Activated CD4-positive, alpha-beta T cell treated with anti-CD3 and anti-CD28 coated beads, Interleukin-2, Interleukin-6, amounts not matched to agents 100 ng/mL and 50 ng/mL, durations not matched to agents 16 hours and 8 hours (primary cell): ENCODE data around the gene DIS3L2.

Experiments used
- DNase-seq: peaks from one replicate; pipeline ENCODE4 v3.0.0-alpha.2; 2020

Gene DIS3L2

DNA sequence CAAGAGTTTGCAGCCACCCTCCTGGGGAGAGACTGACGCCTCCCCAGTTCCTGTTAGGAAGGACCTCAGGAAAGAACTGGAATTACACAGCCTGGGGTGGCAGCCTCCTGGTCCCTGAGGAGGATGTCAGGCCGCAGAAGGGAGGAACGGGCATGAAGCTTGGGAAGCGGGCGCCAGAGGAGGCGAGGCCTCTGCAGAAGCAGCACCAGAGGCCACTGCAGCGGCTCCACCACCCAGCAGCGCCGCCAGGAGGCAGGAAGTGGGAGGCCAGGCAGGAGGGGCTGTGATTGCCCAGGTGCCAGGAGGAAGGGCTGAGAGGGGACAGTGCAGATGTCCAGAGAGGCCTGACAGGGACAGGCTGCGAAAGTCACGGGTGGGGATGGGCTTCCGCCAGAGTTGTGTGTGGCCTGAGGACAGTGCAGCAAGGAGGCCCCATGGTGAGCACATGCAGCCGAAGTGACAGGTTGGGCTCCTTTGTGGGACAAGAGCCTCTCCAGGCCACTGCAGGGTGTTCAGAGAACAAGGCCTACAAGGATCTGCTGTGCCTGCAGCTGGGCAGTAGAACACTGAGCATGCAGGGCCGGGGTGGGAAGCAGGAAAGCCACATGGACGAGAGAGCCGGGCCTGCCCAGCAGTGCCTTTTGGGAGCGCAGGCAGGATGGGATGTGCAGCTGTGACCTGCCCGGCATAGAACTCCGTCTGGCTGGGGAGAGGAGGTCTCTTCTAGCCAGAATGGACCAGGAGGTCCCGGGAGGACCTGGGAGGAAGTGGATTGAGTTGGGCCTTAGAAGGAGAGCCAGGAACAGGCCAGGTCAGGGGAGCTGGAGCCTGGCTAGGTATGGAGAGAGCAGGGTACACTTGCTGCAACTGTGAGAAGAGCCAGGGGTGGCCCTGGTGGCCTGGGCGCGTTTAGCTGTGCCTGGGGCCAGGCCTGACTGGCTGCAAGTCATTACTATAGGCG lies 377.9 kb downstream of the DIS3L2 start:
- DNase-seq: no peak

DNA sequence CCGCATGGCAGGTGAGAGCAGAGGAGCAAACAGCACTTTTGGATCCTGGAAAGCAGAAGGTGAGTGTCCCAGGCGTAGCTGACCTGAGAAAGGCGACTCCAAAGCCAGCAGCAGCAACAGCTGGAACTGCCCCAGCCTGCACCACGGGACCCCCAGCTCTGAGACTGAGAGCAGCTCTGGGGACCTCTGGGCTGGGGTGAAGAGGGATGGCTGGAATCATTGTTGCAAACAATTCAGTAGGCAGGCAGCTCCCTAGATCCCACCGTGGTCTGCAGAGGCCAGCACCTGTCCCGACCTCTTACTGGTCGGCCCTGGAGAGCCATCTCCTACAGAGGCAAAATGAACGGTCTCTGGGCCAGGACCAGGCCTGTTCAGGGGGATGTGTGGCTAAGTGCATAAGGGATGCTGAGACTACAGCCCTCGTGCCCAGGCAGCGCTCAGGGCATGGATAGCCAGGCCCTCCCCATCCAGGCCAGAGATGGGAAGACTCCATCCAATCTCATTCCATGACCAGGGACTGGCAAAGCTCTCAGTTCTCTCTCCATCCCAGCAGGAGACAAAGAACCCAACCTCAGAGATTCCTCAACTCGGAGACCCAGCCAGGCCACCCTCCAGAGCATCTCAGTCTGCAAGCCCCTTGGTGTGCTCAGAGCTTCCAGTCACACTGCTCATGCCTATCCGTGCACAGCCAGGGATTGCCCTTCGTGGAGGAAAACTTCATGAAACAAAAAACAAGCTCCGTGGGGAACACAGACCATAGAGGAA lies 378.8 kb downstream of the DIS3L2 start:
- DNase-seq: no peak

- DNase-seq: no peak
Observed at GRCh38 chr2:232341061-232341738, 379.7 kb downstream of the DIS3L2 start.

DNA sequence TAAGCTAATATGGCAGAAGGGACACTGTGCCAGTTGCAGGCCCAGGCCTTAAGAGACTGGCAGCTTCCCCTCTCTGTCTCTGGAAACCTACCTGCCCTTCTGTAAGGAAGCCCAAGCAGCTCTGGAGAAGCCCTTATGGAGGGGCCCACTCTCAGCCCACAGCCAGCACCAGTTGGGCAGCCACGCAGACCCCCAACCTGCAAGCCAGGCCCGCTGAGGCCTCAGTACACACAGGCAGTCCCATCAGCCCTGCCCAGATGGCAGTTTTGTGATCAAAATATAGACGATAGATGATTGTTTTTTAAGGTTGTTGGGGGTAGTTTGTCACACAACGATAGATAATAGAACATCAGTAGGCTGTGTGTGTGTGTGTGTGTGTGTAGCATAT lies 380.2 kb downstream of the DIS3L2 start:
- no peak for DNase-seq

DNA sequence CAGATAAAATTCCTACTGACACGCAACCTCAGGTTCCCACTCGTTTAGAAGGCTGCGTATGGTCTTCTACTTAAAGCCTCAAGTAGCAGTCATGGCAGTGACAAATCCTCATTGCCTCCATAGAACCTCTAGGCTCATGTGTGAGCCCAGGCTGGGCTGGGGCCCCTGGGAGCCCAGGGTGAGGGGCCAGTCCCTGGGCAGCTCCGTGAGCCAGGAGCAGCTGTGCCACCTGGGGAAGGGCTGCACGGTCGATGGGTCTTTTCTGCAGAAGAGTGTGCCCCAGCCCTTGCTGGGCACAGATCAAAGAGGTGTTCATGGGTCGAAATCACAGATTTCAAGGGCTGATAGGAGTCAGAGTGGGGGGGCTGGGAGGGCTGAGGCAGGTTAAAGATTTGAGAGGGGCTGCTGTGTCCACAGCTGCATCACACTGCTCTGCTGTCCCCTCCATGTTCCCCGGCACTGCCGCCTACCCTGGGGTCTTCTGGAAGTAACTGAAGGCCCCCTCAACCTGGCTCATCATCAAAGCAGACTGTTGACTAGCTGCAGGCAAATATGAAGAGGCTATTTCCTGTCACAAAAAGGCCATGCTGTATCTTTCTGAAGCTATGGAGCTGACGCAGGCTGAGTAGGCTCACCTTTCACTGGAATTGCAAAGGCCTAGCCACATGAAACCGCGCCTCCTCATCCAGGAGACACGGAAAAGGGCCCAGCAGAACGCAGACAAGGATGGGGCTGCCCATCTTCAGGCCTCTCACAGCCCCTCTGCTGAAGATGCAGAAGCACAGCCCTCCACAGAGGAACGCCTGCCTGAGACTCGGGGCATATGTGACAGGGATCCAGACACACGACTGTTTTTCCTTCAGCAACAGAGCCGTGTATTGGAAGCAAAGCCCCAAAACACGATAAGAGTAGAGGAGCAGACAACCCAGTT lies 381.4 kb downstream of the DIS3L2 start:
- DNase-seq: no peak

GRCh38 chr2:232343821-232344220 lies 382.3 kb downstream of the DIS3L2 start:
- DNase-seq: no peak

GRCh38 chr2:232345251-232345650 lies 383.7 kb downstream of the DIS3L2 start:
- no peak for DNase-seq

GRCh38 chr2:232347369-232347768 lies 385.9 kb downstream of the DIS3L2 start:
- DNase-seq: no peak

- DNase-seq: no peak
Observed at GRCh38 chr2:232348936-232349335, 387.4 kb downstream of the DIS3L2 start.

DNA sequence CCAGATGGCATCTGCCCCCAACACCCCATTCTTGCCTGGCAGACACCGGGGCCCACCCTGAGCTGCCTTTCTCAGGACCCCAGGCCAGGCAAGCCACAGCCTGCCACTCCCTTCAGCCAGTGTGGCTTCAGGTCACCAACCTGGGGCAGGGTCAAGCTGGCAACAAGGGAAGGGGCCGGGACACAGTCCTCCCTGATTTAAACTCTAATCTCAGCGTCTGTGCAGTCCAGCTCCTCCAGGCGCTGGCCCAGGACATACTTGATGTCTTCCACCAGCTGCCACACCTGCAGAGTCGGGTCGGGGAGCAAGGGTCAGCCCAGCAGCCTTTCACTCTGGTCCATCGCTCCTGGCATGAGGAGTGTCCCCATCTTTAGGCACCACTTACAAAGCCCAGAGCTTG lies 388.0 kb downstream of the DIS3L2 start:
- DNase-seq: no peak

- no peak for DNase-seq
Observed at GRCh38 chr2:232349946-232350635, 388.6 kb downstream of the DIS3L2 start.

DNA sequence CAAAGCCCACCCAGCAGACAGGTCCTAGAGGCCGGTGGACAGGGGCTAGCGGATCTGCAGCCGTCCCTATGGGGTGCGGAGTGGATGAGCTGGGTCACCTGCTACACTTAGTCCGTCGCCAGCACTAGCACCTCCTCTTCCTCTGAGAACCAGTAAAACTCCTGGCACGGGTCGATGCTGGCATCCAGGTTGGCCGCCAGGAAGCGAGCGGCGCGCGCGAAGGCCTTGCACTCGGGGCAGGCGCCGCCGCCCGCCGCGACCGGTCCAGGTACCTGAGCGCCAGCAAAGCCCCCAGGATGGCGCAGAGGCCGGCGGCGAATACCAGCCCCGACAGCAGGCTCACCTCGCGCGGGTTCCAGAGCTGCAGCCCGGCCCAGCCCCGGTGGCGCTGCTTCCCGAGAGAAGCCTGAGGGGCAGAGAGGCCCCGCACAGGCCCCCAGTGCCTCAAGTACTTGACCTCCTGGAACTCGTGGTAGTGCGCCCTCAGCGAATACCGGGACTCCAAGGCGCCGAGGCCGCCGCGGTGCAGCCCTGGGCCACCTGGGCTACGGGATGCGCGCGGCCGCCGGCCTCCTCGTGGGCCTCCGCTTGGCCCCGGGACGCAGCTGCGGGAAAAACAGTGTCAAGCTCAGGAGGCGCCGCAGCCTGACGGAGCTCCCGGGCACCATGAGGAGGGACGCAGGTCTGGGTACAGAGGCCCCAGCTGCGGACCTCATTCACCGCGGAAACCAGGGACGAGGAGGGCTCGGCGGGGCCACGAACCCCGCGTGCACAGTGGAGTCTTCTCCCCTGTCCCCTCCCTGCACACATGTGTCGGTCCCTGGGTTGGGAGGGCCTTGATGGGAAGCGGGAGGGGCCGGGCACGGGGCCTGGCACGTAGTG lies 389.5 kb downstream of the DIS3L2 start:
- DNase-seq: no peak

GRCh38 chr2:232351686-232352510 lies 390.4 kb downstream of the DIS3L2 start:
- DNase-seq: no peak

GRCh38 chr2:232352511-232353091 lies 391.1 kb downstream of the DIS3L2 start:
- no peak for DNase-seq

GRCh38 chr2:232353096-232353495 lies 391.6 kb downstream of the DIS3L2 start:
- no peak for DNase-seq

DNA sequence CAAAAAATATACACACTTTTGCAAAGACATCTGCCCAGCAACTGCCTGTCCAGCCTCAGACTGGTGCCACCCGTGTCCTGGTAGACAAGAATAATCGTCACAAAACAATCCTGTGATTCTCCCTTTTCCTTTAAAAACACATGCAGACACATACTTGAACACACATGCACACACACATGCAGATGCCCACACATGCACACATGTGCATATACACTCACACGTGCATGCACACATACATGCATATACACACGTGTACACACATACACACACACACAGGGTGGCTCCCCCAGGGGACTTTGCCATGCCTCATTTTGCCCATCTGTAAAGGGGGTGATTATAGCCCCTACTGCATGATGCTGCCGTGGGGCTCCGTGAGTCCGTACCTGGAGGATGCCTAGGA lies 392.1 kb downstream of the DIS3L2 start:
- DNase-seq: no peak

DNA sequence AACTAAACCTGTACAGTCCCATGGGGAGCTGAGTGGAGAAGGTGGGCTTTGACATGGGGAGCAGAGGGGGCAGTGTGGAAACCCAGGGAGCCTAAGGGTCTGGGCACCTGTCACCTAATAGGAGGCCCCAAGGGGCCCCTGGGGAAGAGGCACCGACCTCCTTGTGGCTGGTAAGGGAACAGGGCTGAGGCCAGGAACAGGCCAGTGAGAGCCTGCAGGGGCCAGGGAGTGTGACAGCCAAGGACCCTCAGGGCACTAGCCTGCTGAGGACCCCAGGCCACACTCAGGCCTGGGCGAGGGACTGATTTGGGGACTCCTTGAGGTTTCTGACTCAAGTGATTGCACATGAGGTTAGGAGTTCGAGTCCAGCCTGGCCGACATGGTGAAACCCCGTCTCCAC lies 392.6 kb downstream of the DIS3L2 start:
- no peak for DNase-seq

DNA sequence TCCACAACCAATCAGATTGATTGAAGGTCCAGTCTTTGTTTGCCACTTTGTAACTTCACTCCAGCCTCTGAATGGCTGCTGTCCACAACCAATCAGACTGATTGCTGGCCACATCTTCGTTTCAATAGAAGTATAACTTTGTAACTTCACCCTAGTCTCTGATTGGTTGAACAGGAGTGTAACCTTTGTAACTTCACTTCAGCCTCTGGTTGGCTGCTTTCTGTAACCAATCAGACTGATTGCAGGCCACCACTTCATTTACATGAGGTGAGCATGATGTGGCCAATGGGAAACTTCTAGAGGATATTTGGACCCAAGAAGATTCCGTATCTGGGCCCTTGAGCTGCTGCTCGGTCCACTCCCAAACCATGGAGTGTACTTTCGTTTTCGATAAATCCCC lies 400.1 kb downstream of the DIS3L2 start:
- no peak for DNase-seq

DNA sequence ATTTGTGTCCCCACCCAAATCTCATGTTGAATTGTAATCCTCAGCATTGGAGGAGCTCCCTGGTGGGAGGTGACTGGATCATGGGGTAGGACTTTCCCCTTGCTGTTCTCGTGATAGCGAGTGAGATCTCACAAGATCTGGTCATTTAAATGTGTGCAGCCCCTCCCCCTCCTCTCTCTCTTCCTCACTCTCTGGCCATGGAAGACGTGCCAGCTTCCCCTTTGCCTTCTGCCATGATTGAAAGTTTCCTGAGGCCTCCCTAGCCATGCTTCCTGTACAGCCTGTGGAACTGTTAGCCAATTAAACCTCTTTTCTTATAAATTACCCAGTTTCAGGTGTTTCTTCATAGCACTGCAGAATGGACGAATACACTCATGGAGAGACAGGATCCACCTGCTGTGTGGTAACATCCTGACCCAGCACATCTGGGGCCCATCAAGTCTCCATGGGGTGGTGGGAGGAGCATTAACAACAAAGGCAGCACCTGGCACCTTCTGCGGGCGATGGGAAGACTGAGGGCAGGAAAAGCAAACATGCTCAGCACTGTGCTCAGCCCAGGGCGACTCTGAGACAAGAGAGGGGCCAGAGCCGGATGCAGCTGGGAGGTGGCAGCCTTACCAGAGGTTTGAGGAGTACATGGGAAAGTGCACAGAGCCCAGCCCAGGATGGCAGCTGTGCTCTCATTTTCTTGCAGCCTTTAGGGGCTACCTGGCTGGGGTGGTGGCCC lies 400.8 kb downstream of the DIS3L2 start:
- DNase-seq: no peak
